GM12892 (cell line): ENCODE measurements around the gene TUBAL3.
"Not testable (repeated sequence)": the region's sequence is repeated elsewhere in the genome, so short reads cannot be mapped to it uniquely, and the experiment has no call there.

Source experiments
- DNase-seq: peaks from one replicate; pipeline ENCODE4 v3.0.0; 2011; ENCODE audit not compliant: insufficient read length
- FAIRE-seq: peaks from 2 replicates; lab custom pipeline; 2011; peaks lifted over from hg19 to GRCh38; lab: Jason Lieb, UNC
- POLR2A ChIP-seq: IDR thresholded peaks from 2 replicates; pipeline ENCODE4 v1.6.1; 2011; ENCODE audit warnings: low read depth, low read length, control low read depth
- POLR2AphosphoS5 ChIP-seq: IDR thresholded peaks from 2 replicates; pipeline ENCODE4 v1.6.1; 2011; ENCODE audit warnings: low read depth, low read length, control low read depth
- TAF1 ChIP-seq: IDR thresholded peaks from 2 replicates; pipeline ENCODE4 v1.6.1; 2011; ENCODE audit warnings: low read depth, mild to moderate bottlenecking, control low read depth, low read length, borderline replicate concordance

TUBAL3 gene

DNA sequence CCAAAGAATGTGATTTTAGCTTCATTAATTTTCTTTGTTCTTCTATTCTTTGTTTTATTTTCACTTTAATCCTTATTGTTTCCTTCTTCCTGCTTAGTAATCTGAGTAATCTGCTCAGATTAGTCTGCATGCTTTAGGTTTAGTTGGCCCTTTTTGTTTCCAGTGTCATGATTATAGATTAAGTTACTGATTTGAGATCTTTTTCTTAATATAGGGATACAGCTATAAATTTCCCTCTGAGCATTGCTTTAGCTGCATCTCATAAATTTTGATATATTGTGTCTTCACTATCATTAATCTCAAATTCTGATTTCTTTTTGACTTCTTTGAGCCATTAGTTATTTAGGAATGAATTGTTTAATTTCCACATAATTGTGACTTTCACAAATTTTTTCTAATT is 14.0 kb upstream of the TUBAL3 start:
- DNase-seq (no peak), FAIRE-seq (no peak)
- TF ChIP-seq POLR2A (no peak), POLR2AphosphoS5 (no peak), TAF1 (no peak)

DNA sequence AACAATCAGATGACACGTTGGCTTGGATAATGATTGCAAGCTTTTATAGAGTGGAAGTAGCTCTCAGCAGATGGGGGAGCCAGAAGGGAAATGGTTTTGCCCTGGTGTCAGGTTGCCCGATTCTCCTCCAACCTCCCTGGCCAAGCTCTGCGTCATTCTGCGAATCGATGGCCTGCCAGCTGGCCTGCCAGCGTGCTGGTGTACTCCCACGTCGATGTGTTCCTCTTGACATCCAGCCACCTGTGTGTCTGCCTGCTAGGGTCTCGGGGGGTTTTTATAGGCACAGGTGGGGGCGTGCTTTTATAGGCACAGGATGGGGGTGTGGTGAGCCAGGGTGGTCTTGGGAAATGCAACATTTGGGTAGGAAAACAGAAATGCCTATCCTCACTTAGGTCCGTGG is 12.4 kb upstream of the TUBAL3 start:
- TF ChIP-seq POLR2AphosphoS5 (no peak), TAF1 (no peak), POLR2A (no peak)
- DNase-seq = no peak
- no peak for FAIRE-seq

DNA sequence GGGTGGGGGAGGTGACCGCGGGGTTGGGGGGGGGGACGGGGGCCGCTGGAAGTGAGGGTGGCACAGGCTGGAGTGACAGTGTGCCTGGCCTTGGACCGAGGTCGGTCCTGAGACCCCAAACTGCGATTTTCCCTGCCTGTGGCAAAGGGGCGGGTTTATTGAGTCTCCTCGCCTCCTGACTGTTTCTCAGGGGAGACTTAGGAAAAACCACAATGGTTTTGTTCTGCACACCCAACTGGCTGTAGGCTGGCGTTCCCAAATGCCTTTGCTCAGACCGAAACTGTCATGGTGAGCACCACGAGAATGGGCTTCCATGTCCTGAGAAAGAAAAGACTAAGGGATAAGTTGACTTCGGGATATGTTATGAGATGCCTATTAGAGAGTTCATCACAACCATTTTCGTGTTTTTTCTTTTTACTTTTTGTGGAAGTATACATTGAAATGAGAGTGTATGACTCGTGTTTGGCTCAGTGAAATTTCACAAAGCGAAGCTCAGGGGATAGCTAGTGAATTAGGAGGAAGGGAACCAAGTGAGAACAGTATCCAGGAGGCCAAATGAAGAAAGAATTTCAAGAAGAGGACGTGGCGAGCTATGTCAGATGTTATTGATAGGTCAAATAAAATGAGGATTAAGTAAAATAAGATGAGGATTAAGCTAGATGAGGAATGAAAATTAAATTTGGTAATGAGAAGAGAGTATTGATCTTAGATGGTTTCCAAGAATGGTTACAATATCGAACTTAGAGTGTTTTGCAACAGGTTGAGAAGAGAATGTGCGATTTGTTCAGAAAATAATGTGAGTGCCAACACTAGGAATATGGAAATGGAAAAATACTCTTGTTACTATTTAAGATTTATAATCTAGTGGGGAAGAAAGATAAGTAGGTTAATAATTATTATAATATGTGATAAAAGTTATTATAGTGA is 8.6 kb upstream of the TUBAL3 start:
- peak; percentile 69 for FAIRE-seq
- TF ChIP-seq TAF1 = no peak
- DNase-seq = peak; percentile 16

DNA sequence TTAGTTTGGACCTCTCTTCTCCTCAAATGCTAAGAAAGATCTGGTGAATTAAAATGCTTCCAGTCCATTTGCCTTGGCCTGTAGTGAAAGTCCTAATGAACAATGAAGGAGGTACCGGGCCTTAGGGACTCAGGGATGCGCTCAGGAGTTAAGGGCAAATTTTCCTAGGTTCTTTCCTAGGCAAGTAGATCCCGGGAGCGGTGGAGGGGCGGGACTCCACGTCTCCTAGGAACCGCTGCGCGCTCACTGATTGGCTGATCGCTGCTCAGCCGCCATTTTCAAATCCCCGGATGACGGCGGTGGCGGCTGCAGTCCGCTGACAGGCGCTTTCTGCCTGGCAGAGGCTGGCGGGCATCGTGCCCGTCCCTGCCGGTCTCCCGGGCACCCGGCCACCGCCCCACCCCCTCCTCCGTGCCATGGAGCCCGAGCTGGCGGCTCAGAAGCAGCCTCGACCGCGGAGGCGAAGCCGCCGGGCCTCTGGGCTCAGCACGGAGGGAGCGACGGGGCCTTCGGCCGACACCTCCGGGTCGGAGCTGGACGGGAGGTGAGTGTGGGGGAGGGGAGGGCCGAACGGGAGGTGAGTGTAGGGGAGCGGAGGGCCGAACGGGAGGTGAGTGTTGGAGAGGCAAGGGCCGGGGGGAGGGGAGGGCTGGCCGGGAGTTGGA is 7.8 kb upstream of the TUBAL3 start, which contains the start of gene NET1:
TSS of gene NET1 (plus strand) at position 281 of the 665 bp plus-strand sequence. CDS start at position 417, 136 bp downstream.
- peak; percentile 60; the same call in 1 of the 2 replicates for TF ChIP-seq POLR2A
- no peak for TF ChIP-seq POLR2AphosphoS5
- DNase-seq (peak; percentile 80), FAIRE-seq (peak; percentile 85)

DNA sequence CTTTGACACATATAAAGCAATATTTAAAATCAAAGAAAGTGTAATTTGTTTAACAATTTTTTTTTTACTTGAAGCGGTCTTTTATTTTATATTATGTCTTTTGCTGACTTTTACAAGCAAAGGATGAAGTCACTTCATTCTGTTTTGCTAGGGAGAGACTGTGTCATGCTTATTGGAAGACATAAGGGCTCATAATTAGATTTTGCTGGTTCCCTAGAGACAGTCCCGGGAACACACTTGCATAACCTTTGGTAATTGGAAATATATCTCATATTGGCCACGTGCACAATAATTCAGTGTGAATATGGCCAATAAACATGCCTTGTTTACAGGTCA is 7.3 kb upstream of the TUBAL3 start:
- TF ChIP-seq TAF1 (no peak), POLR2A (no peak), POLR2AphosphoS5 (no peak)
- no peak for FAIRE-seq
- DNase-seq = no peak

DNA sequence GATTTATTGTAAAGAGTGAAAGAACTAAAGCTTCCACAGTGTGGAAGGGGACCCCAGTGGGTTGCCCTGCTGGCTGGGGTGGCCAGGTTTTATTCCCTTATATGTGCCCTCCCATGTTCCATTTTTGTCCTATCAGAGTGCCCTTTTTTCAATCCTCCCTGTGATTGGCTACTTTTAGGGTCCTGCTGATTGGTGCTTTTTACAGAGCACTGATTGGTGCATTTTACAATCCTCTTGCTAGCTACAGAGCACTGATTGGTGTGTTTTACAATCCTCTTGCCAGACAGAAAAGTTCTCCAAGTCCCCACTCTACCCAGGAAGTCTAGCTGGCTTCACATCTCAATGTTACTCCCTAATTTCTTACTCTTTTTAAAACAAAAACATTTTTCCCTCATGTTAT is 6.2 kb upstream of the TUBAL3 start:
- not testable (repeated sequence) for DNase-seq, FAIRE-seq

DNA sequence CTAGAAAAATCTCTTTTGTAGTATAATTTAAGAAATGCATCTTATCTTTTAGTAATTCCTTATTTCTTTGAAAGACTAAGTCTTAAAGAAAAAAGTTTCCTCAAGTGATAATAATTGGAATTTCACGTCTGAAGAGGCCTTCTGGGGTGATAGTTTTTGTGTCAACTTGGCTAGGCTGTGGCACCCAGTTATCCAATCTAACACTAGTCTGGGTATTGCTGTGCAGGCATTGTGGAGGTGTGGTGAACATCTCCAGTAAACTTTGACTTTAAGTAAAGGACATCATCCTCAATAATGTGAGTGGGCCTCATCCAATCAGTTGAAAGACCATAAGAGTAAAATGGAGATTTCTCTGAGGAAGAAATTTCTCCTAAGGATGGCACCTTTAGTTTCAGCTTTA is 2.3 kb upstream of the TUBAL3 start:
- DNase-seq (no peak), FAIRE-seq (no peak)
- no peak for TF ChIP-seq TAF1
- no peak for TF ChIP-seq POLR2A
- no peak for TF ChIP-seq POLR2AphosphoS5

DNA sequence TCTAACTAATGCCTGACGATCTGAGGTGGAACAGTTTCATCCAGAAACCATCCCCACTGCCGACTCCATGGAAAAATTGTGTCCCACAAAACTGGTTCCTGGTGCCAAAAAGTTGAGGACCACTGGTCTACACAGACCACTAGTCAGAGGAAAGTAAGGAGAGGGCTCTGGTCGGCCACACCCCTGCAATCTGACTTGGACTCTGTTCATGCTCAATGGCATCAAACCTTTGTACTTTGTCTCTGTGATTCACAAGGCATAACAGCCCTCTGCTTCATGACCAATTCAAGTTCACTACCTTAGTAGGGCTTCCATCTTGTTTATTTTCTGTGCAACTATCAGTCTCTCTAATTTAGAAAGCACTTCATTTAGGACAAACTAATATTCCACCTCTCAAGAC is 1.8 kb downstream of the TUBAL3 start:
- no peak for DNase-seq
- TF ChIP-seq TAF1 = no peak
- no peak for TF ChIP-seq POLR2A
- TF ChIP-seq POLR2AphosphoS5 = no peak
- FAIRE-seq = no peak

DNA sequence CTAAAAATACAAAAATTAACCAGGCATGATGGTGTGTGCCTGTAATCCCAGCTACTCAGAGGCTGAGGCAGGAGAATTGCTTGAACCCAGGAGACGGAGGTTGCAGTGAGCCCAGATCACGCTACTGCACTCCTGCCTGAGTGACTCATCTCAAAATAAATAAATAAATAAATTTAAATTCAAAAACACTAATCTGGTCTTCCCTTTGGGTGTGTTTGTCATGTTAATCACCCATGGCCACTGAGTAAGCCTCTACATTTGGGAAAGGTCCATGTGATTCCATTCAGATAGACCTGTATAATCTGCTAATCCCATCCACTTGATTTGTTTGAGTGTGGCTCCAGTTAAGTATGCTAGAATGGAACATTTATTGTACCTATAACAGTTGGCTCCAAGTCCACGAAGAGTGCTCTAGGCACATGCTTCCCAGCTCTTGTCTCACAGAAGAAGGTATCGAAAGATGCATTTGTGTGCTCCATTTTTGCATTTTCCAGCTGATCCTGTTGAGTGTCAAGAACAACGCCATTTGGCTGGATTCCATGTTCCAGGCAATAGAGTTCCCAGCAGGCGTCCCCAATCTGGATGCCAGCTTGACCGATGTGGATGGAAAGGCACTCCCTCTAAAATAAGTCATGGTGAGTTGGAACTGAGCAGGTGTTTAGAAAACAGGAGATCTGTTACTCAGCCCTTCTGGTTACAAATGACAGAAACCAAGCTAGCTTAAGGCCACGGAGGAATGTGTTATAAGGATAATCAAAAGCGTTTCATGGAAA is 4.0 kb downstream of the TUBAL3 start:
- FAIRE-seq = no peak
- no peak for TF ChIP-seq POLR2A
- TF ChIP-seq POLR2AphosphoS5 = no peak
- no peak for TF ChIP-seq TAF1
- DNase-seq = no peak

DNA sequence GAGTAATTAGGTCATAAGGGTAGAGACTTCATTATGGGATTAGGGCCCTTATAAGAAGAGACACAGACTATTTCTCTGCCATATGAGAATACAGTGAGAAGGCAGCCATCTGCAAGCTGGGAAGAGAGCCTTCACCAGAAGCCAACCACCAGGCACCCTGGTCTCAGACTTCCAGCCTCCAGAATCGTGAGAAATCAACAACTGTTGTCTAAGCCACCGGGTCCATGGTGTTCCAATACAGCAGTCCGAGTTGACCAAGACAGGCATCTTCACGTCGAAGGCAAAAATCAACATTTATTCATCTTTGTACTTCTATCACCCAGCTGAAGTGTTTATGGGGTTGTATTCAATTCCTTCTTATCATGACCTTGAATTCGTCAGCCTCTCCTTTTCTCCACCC is 5.3 kb downstream of the TUBAL3 start:
- no peak for FAIRE-seq
- no peak for TF ChIP-seq POLR2A
- no peak for TF ChIP-seq TAF1
- TF ChIP-seq POLR2AphosphoS5 = no peak

DNA sequence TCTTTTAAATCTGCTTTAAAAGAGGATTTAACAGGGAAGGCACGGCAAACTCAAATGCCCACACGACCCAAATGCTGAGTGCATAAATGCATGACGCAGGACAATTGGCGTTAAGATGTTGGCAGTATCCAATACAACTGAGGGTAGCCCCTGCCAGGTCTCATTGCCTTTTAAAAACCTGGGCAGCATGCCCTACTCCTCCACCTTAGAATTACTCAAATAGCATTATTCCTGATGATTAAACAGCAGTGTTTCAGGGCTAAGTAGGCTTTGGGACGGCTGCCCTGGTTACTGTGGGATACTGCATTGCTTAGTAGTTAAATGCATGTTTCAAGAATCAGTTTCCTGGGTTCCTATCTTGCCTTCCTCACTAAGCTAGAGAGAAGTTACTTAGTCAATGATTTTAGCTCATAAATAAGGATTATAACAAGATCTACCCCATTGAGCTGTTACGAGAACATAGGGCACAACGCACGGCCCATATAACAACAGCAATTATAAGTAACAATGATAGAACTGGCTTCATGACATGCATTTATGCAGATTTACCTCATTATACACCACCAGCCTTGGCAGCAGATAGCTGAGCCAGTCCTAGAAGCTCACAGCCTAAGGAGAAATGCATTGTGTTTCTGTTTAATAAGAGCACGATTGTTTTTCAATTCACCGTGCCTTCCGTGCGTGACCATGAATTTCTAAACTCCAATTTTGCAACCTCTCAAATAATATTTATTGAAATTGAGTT is 7.9 kb downstream of the TUBAL3 start:
- DNase-seq (no peak), FAIRE-seq (no peak)
- no peak for TF ChIP-seq POLR2A
- TF ChIP-seq TAF1 = no peak
- no peak for TF ChIP-seq POLR2AphosphoS5

More for the DNA sequence above, 5.3 kb downstream of the TUBAL3 start:
- no peak for DNase-seq
